Adipocyte (in vitro differentiated cells): Measurements from ENCODE around the gene LIPE.
A peak's percentile ranks its signal among the peaks of the same experiment; 100 is the strongest.

Experiments used
- DNase-seq: peaks from one replicate; pipeline ENCODE4 v3.0.0-alpha.2; 2015; ENCODE audit warnings: low read depth
- H3K27me3 ChIP-seq: replicated peaks from 2 replicates; pipeline ENCODE4 v1.7.0; 2013; ENCODE audit warnings: mild to moderate bottlenecking, low read length, moderate library complexity; ENCODE audit not compliant: control insufficient read depth, insufficient read depth
- H3K36me3 ChIP-seq: 2 replicates; pipeline ENCODE4 v1.7.0; 2013; ENCODE audit warnings: low read length, mild to moderate bottlenecking, moderate library complexity; ENCODE audit not compliant: control insufficient read depth, insufficient read depth, severe bottlenecking
- H3K4me1 ChIP-seq: 2 replicates; pipeline ENCODE4 v1.7.0; 2013; ENCODE audit warnings: mild to moderate bottlenecking, low read length, moderate library complexity; ENCODE audit not compliant: control insufficient read depth, insufficient read depth
- H3K4me3 ChIP-seq: 2 replicates; pipeline ENCODE4 v1.7.0; 2013; ENCODE audit warnings: mild to moderate bottlenecking, low read length, moderate library complexity
- H3K9ac ChIP-seq: 2 replicates; pipeline ENCODE4 v1.7.0; 2013; ENCODE audit warnings: mild to moderate bottlenecking, low read length, moderate library complexity
- H3K9me3 ChIP-seq: 2 replicates; pipeline ENCODE4 v1.7.0; 2013; ENCODE audit warnings: mild to moderate bottlenecking, low read length, moderate library complexity; ENCODE audit not compliant: control insufficient read depth

The LIPE gene

DNA sequence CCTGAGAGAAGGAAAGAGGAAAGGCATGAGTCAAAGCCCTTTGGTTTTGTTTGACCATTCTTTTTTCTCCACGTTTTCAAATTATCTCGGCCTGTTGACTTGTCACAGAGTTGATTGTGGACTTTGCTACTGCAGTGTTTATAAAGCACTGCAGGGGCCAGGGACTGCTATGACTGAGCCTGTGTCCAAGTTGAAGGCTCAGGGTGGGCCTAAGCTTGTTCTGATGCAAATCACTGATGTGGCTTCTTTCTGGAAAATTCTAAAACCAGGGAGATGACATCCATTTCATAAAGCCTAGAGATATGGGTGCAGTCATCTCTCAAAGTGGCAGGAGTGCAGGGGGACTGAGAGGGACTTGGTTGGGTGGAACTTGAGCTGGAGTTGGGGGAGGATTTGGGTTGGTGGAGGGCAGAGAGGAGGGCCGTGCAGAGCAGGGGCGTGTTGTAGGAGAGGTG lies 16.8 kb upstream of the LIPE start:
- DNase-seq: no peak
- Histone ChIP-seq H3K4me3 (no peak overlapping the region), H3K9ac (no peak overlapping the region), H3K27me3 (peaks cover 21% of the 10 kb centered on the region), H3K36me3 (no peaks in the 10 kb centered on the region), H3K9me3 (no peaks in the 10 kb centered on the region), H3K4me1 (peaks cover 9% of the 10 kb centered on the region)

GRCh38 chr19:42442833-42443232 lies 15.6 kb upstream of the LIPE start, which contains the start of gene CXCL17:
Gene CXCL17, minus strand, starts transcription at chr19:42442946. Its CDS starts 114 bp downstream, at chr19:42442832.
- no peak for DNase-seq
- H3K9me3 ChIP-seq: no peaks in the 10 kb centered on the region
- no peak within 1 kb of the TSS for H3K9ac ChIP-seq
- no peaks in the 10 kb centered on the region for H3K36me3 ChIP-seq
- H3K4me1 ChIP-seq: peaks cover 9% of the 10 kb centered on the region
- no peak within 1 kb of the TSS for H3K4me3 ChIP-seq
- peaks cover 21% of the 10 kb centered on the region for H3K27me3 ChIP-seq

DNA sequence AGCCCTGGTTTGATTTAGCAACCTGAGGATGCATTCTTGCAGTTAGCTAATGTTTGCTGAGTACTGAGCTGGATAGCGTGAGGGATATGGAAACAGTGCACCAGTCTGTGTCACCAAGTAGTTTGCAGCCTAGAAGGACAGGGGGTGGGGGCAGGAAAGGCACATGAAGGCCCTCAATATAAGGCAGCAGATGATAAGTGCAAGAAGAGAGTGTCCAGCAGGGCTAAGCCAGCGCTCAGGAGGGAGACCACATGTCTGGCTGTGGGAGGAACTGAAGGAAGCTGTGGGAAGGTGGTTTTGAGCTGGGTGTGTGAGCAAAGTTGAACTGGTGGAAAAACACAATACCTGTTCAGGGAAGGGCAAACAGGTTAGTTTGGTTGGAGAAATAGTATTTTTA lies 13.9 kb upstream of the LIPE start:
- peaks cover 14% of the 10 kb centered on the region for H3K27me3 ChIP-seq
- H3K9me3 ChIP-seq: no peaks in the 10 kb centered on the region
- DNase-seq: no peak

GRCh38 chr19:42440357-42441048 lies 13.3 kb upstream of the LIPE start:
- Histone ChIP-seq H3K9ac (no peak overlapping the region), H3K27me3 (peaks cover 11% of the 10 kb centered on the region), H3K4me3 (peak overlapping the region; percentile 38), H3K36me3 (no peaks in the 10 kb centered on the region), H3K4me1 (peaks cover 32% of the 10 kb centered on the region), H3K9me3 (no peaks in the 10 kb centered on the region)
- peak; percentile 80 for DNase-seq

More for the DNA sequence above, 13.9 kb upstream of the LIPE start:
- no peak overlapping the region for H3K4me3 ChIP-seq
- peaks cover 27% of the 10 kb centered on the region for H3K4me1 ChIP-seq
- H3K36me3 ChIP-seq: no peaks in the 10 kb centered on the region
- no peak overlapping the region for H3K9ac ChIP-seq

GRCh38 chr19:42436006-42436405 lies 8.8 kb upstream of the LIPE start:
- Histone ChIP-seq H3K4me1 (peaks cover 59% of the 10 kb centered on the region), H3K36me3 (no peaks in the 10 kb centered on the region), H3K9me3 (no peaks in the 10 kb centered on the region), H3K9ac (peak overlapping the region; percentile 68), H3K27me3 (no peaks in the 10 kb centered on the region), H3K4me3 (no peak overlapping the region)
- peak; percentile 72 for DNase-seq

DNA sequence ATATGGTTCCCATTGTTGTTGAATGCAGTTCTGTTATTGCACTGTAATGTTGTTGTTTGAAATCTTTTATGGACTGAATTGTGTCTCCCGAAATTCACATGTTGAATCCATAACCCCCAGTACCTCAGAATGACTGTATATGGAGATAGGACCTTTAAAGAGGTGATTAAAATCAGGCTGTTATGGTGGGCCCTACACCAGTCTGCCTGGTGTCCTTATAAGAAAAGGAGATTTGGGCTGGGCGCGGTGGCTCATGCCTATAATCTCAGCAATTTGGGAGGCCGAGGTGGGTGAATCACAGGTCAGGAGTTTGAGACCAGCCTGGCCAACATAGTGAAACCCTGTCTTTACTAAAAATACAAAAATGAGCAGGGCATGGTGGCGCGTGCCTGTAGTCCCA lies 8.1 kb upstream of the LIPE start:
- DNase-seq: no peak
- no peak overlapping the region for H3K4me3 ChIP-seq
- H3K9me3 ChIP-seq: no peaks in the 10 kb centered on the region
- no peaks in the 10 kb centered on the region for H3K27me3 ChIP-seq
- H3K36me3 ChIP-seq: no peaks in the 10 kb centered on the region
- no peak overlapping the region for H3K9ac ChIP-seq
- H3K4me1 ChIP-seq: peaks cover 52% of the 10 kb centered on the region

DNA sequence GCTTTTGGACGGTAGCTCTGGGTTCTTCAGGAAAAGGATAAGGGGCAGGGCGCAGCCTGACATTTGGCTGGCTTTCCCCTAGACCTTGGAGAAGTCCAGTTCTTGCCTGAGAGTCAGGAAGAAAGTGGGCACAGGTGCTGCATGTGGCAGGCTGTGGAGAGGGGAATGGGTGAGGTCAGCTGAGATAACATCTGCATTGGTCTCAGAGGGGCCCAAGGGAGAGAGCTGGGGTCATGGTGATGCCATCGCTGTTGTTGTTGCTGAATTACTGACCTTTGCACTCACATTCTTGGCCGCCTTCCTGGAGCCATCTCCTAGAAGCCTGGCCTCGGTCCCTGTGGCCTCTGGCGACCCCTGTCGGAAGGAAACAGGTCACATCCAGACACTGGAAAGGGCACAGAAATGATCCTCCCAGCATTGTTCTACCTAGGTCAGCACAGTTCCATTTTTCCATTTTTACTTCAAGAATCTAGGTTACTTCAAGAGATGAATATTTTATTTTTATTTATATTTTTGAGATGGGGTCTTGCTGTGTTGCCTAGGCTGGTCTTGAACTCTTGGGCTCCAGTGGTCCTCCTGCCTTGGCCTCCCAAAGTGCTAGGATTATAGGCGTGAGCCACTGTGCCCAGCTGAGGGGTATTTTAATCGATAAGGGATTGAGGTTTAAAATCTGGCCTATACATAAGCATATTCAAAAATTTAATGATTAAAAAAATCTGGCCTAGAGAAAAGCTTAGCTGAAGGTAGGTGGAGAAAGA lies 6.5 kb upstream of the LIPE start:
- Histone ChIP-seq H3K9ac (peak overlapping the region; percentile 11), H3K36me3 (no peaks in the 10 kb centered on the region), H3K4me3 (peak overlapping the region; percentile 25), H3K9me3 (no peaks in the 10 kb centered on the region), H3K27me3 (no peaks in the 10 kb centered on the region), H3K4me1 (peaks cover 52% of the 10 kb centered on the region)
- peak; percentile 41 for DNase-seq

DNA sequence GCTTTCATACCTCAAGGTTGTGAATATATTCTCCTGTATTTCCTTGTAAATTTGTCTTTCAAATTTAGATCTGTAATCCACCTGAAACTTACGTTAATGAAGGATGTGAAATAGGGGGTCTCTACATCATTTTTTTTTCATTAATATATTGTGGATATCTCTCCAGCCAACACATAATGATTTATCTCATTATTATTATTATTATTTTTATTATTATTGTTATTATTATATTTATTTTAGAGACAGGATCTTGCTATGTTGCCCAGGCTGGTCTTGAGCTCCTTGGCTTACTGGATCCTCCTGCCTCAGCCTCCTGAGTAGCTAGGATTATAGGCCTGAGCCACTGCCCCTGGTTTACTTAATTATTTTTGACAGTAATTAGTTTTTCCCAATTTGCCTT lies 4.3 kb upstream of the LIPE start:
- no peaks in the 10 kb centered on the region for H3K36me3 ChIP-seq
- no peak overlapping the region for H3K4me3 ChIP-seq
- H3K9me3 ChIP-seq: no peaks in the 10 kb centered on the region
- H3K4me1 ChIP-seq: peaks cover 39% of the 10 kb centered on the region
- no peak overlapping the region for H3K9ac ChIP-seq
- DNase-seq: no peak
- H3K27me3 ChIP-seq: no peaks in the 10 kb centered on the region

DNA sequence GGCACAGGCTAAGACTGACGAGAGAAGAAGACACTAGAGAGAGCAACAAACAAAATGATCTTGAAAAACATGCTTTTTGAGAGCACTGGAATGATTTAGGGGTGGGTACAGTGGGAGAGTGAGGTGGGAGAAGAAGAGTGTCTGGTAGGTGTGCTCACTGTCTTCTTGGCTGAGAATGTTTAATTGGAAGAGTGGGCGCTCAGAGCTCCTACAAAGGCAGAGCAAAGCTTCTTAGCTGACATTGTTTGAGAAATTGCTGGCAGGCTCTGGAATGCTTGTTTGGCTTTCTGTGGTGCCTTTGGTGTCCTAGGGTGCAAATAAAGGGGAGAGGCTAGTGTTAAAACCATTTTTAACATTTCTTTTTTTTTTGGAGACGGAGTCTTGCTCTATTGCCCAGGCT lies 1.5 kb upstream of the LIPE start:
- Histone ChIP-seq H3K4me1 (peaks cover 23% of the 10 kb centered on the region), H3K9ac (no peak overlapping the region), H3K9me3 (no peaks in the 10 kb centered on the region), H3K36me3 (no peaks in the 10 kb centered on the region), H3K4me3 (no peak overlapping the region), H3K27me3 (no peaks in the 10 kb centered on the region)
- no peak for DNase-seq

GRCh38 chr19:42426643-42427042 lies 545 bp downstream of the LIPE start:
- H3K9ac ChIP-seq: no peak overlapping the region
- no peak overlapping the region for H3K4me3 ChIP-seq
- DNase-seq: no peak

GRCh38 chr19:42424712-42425131 lies 2.5 kb downstream of the LIPE start:
- DNase-seq: no peak
- H3K36me3 ChIP-seq: no peaks in the 10 kb centered on the region
- peaks cover 36% of the 10 kb centered on the region for H3K4me1 ChIP-seq
- H3K4me3 ChIP-seq: no peak overlapping the region
- no peaks in the 10 kb centered on the region for H3K9me3 ChIP-seq
- no peak overlapping the region for H3K9ac ChIP-seq
- no peaks in the 10 kb centered on the region for H3K27me3 ChIP-seq

More at GRCh38 chr19:42426643-42427042, 545 bp downstream of the LIPE start:
- Histone ChIP-seq H3K9me3 (no peaks in the 10 kb centered on the region), H3K4me1 (peaks cover 23% of the 10 kb centered on the region), H3K36me3 (no peaks in the 10 kb centered on the region), H3K27me3 (no peaks in the 10 kb centered on the region)
